NCI-H2196 (cell line): Measurements from ENCODE around the gene SLC37A3.
"Not testable (repeated sequence)": the region's sequence is repeated elsewhere in the genome, so short reads cannot be mapped to it uniquely, and the experiment has no call there.

Experiments
- DNase-seq: peaks from one replicate; lab custom pipeline; 2025; ENCODE audit not compliant: unreplicated experiment; lab: John Stamatoyannopoulos, UW

Gene SLC37A3

DNA sequence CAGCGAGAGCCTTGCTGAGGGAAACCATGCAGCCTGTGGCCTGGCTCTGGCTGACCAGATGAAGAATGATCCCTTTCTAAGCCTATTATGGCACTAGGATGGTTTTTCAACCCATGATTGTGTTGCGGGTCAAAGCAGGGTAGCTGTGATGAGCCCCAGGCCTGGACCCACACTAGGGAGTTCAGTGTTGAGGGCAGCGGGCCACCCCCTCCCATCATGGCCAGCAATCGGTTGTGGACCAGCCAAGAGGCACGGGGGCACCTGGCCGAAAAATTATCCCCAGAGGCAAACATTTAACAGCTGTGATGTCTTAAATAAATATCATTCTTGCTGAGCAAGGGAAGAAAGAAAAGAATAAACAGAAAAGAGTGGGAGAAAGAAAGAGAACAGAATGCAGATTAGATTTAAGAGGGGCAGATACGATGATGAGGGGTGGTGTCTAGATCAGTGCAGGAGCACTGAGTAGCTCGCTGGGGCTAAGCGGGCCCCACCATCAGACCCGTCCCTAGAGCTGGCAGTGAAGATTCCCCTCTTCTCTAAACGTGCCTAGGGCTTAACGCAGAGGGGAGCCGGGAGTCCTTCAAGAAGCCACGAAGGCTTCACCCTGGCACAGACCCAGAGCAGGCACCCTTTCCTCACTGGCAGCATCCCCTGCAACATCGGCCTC, 82.7 kb downstream of the SLC37A3 start:
- no peak for DNase-seq

DNA sequence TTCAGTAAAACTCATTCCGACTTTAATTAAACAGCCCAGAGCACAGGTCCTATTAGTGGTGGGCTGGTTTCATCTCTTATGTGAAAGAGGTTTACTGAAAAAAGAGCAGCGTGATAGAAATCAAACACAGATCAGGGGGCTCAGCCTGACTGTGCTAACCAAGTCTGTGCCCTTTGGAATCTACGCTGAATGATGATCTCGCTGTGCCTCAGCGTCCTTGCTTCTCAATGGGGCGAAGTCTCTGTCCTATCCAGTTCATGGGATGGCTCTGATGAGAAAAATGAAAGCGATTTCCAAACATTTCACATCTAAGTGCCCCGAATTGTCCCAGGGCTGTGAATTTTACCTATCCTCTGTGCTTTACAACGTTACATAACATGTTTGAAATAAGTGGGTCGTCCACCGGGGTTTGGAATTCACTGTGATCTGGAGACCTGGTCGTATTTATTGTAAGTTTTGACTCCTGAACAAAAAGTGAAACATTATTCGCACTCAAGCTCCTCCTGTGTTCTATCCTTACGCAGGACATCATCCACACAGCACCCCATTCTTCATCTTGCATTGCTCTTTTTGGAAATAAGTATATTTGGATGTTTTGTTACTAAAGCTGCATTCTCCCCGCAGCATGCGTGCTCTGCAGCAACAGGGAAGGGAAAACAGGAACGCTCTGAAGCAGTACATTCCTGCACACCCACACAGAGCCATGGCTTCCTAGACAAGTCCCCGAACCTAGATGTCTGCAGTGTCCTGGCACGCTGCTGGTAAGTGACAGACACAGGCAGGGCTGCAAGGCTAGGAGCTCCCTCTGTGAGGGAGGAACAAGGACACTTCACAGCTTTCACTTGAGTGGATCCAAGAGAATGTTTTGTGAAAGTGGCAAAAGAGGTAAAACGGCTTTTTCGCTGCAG, 83.5 kb downstream of the SLC37A3 start:
- no peak for DNase-seq

DNA sequence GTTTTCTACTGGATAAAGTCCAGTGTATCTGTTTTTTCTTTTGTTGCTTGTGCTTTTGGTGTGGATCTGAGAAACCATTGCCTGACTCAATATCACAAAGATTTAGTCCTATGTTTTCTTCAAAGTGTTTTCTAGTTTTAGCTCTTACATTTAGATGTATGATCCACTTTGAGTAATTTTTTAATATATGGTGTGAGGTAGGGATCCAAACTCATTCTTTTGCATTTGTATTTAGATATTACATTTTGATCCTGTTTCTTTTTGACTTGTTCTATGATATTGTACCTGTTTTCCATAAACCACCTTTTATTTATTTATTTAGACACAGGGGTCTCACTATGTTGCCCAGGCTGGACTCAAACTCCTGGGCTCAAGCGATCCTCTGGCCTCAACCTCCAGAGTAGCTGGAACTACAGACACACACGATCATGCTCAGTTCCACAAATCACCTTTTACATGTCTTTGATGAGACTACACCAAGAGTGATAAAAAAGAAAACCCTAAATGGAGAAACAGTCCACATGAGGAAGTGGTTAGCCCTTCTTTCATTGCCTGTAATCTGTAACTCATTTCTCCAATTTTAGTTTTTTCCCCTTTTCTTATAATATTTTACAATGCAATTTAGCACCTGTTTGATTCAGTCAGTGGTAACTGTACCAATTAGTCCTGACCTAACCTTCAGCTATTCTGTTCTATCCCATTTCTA, 86.0 kb downstream of the SLC37A3 start:
- DNase-seq = no peak

DNA sequence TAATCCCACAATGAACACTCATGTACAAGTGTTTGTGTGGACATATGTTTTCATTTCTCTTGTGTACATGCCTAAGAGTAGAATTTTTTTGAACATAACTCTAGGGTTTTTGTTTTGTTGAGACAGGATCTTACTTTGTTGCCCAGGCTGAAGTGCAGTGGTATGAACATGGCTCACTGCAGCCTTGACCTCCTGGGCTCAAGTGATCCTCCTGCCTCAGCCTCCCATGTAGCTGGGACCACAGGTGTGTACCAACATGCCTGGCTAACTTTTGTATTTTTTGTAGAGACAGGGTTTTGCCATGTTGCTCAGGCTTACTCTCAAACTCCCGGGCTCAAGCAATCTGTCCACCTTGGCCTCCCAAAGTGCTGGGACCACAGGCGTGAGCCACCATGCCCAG, 87.2 kb downstream of the SLC37A3 start:
- not testable (repeated sequence) for DNase-seq

DNA sequence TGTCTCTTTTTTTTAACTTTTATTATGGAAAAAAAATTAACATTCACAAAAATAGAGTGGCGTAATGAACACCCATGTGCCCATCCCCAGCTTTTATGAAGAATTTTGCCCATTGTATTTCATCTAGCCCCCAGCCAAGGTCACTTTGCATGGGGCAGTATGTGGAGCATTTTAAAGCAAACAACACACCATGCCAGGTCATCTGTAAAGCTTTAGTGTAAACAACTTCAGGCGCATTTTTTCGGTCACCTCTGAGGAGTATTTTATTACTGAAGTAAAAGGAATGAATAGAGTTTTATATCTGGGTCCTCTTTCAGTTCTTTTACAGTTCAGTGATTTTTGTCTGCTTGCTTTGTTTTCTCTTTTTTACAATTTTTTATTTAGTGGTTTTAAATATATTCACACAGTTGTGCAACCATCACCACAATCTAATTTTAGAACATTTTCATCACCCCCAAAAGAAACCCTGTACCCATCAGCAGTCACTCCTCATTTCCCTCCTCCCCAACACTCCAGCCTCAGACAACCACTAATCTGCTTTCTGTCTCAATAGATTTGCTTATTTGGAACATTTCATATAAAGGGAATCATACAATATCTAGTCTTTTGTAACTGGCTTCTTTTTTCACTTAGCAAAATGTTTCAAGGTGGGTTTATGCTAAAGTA, 87.9 kb downstream of the SLC37A3 start:
- peak; percentile 56 for DNase-seq

DNA sequence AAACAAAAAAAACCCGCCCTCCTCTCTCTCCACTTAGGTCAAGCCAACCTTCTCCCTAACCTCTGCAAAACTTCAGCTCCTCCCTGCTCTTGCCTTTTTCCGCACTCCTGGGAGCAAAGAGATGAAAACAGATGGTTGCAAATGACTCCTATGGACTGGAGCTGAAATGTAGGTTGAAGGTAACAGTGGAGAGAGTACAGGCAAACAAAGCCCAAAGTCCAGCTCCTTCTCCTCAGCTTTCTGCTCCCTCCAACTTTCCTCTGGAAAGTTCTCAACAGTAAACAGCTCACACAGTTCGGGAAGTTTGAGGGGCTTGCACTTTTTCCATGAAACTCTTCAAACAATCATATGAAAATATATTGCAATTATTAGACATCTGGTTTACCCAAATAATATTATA, 90.3 kb downstream of the SLC37A3 start:
- DNase-seq = no peak

DNA sequence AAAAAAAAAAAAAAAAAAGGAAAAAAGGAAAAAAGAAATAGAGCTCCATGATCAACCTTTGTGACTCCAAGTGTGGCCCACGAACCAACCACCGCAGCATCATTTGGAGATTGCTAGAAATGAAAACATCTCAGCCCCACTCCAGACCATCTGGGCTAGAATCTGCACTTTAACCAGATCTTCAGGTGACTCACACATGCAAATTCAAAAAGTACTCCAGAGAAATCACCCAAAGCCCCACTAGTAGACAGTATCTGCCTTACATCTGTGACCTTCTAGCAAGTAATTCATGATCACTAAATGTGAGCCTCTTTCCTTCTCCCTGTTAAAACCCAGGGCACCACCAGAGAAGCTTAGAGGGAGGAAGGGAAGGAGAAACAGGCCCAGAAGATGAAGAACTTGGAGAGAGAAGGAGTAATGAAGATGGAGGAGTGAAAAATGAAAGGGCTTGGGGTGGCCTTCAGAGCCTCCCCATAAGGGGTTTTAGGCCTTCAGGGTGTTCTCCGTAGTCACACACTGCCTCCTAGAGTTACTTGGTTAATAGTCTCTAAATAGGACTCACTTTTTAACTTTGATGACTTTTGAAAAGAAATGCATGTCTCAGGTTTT, 94.0 kb downstream of the SLC37A3 start:
- DNase-seq = peak; percentile 17

DNA sequence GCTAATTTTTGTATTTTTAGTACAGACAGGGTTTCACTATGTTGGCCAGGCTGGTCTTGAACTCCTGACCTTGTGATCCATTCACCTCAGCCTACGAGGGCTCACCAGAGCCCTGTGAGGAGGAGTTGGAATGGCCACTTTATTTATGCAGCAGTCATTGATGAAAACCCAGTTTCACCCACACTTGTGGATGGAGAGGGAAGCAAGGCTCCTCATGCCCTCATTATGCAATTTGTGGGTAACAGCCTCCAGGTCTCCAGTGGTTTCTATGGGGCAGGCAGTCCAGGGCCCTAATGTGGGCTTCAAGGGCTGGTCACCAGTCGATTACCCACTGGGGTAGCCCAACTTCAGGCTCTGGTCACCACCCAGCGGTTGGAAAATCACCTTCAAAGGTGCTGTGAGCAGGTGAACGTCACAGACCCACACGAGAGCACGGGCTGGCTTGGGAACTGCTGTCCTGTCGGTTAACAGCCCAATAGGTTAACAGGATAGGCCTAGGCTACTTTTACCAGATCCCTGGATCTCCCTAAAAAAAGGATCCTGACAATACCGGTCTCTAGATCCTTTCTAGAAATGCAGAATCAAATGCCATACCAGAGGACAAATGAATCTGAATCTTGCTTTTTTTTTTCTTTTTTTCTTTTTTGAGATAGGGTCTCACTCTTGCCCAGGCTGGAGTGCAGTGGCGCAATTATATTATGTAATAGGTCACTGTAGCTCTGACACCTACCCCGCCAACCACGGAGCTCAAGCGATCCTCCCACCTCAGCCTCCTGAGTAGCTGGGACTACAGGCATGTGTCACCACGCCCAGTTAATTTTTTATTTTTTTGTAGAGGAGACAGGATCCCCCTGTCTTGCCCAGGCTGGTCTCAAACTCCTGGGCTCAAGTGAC, 97.8 kb downstream of the SLC37A3 start:
- DNase-seq = no peak

DNA sequence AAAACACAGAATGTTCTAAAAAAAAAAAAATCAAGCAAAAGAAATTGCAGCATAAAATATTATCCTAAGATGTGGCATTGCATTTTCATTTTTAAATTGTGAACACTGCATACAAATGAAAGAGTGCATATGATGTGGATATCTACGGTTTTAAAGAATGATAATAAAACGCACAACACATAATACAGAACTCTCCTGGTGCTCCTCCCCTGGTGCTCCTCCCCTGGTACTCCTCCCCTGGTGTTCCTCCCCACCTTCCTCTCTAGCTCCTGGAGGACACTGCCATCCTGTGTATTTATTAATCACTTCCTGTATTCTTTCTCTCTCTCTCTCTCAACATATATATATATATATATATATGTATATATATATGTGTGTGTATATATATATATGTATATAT, 100.1 kb downstream of the SLC37A3 start:
- no peak for DNase-seq

DNA sequence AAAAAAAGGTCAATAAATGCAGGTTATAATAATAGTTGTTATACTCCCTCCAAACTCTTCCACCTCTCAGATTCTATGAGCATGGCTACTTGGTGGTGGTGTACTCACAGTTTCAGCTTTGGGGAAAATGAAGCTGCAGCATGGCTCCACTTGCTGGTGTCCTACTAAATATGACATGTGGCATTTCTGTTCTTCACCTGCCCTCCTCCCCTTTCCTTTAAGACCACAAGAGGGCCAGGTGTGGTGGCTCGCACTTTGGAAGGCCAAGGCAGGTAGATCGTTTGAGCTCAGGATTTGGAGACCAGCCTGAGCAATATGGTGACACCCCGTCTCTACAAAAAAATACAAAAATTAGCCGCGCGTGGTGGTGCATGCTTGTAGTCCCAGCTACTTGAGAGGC, 101.1 kb downstream of the SLC37A3 start:
- DNase-seq = no peak

DNA sequence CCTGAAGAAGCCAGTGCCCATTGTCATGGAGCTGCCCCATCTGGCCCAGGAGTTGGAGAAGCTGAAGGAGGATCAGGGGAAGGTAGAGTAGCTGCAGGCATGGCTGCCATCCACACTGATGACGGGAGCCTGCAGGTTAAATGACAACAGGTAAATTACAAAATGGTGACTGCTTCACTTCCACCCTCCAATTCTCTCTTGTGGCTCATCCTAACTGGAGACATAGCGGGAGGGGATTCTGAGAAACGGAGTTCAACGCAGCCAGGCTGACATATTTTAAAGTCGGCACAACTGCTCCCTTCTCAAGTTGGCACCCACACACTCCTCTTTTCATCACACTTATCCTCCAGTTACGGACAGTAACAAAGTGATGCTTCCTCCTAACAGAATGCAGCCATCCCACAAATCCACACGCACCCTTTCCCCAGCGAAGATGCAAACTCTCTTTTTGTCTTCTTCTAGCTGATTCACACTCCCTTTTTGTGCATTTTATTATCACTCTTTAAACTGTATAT, 103.0 kb downstream of the SLC37A3 start:
- DNase-seq = no peak

DNA sequence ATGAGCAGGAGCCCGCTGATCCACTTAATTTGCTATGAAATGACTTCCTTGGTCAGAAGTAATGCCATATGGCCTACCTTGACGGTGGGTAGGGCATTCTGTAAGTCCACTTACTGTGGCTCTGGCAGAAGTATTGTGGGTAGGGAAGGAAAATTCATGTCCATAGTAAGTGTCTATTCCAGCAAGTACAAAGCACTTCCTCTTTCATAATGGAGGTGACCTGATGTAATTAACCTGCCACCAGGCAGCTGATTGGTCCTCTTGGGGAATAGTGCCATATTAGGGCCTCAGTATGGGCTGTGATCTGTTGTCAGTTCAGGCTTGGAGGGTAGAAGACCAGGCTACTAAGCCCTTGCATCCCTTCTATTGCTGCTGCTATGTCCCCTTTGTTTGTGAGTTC, 103.9 kb downstream of the SLC37A3 start:
- no peak for DNase-seq

DNA sequence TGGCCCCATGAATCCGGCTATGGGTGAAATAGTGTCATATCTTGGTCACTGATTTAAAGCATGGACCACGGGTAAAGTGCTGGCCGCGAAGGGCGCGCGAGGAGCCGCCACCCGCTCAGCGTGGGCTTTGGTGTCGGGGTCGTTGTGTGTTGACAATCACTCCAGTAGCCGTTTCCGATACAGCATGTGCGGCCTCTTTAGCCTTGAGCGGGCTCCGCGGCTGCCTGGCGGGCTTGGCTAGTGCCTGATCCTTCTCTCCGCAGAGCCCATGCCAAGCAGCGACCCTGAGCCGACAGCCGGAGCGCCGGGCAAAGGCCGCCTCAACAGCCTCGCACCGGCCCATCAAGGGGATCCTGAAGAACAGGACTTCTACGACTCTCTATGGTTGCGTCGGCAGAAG, 105.9 kb downstream of the SLC37A3 start:
- DNase-seq = no peak

DNA sequence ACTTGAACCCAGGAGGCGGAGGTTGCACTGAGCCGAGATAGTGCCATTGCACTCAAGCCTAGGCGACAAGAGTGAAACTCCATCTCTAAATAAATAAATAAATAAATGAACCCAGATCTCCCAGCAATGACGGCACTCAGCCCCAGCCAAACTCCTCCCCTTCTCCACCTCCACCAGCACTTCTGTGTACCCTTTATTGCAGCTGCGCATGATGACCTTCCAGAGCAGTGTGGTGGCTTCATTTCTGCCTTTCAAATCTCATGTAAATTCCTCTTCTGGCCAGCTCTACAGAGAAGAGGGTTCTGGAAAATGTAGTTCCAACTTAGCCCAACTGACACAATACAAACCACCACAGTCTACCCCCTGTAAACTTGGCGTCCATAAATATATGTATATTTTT, 108.5 kb downstream of the SLC37A3 start:
- DNase-seq = no peak

DNA sequence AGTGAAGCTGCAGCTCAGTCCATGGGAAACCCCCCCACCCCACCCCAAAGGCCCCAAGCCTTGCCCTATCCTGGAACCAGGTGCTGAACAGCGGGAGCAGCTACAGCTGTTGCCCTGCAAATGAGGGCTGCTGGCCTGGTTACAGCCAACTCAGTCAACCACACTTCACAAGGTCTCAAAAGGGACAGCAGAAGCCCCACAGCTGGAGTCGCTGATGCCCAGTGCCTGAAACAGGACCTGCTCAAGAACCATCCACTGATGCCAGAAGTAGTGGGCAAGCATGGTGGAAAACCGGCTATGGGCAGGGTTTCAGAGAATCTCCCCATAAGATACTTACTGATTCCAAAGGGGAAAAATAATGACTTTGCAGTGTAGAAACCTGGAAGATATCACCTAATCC, 110.3 kb downstream of the SLC37A3 start:
- no peak for DNase-seq

DNA sequence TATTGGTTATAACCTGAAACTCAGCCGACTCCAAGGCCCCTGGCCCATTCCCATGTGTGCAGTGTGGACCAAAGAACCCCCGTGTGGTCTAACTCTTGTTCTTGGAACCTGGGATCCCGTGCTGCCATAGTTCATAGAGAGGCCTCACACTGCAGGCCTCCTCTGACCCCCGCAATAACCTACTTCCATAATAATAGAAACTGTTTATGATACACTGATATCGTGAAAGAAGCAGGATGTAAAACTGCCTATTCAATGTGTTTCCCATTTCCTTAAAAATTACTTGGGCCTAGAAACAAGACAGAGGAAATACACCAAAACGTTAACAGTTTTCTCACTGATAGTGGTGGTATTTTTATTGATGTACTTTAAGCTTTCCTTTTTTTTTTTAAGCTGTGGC, 112.4 kb downstream of the SLC37A3 start:
- DNase-seq = no peak

DNA sequence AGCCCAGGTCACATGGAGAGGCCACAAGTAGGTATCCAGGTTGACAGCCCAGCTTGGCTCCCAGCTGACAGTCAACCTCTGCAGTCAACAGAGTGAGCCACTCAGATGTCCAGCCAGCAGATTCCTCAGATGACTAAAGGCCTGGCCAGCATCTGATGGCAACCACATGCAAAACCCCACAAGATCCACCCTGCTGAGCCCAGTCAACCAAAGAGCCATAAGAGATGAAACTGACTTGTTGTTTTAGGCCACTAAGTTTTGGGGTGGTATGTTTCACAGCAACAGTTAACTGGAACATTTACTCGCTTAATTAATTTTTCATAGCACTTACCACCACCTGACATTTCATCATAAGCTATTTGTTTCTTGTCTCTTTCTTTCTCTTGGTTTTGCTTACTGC, 114.3 kb downstream of the SLC37A3 start:
- no peak for DNase-seq
